Keratinocyte (primary cell): ENCODE results near the gene PCDHGA2. TPM values are rescaled to one million over a fixed set of nuclear protein-coding genes. Genes with fewer than 3 reads are reported as not detected.
"Not testable (repeated sequence)": the region's sequence is repeated elsewhere in the genome, so short reads cannot be mapped to it uniquely, and the experiment has no call there.

ENCODE experiments used
- DNase-seq: peaks from one replicate; pipeline ENCODE4 v3.0.0-alpha.2; 2011; ENCODE audit warnings: low read depth, missing footprints, low spot score
- FAIRE-seq: peaks from 2 replicates; lab custom pipeline; 2011; peaks lifted over from hg19 to GRCh38; lab: Jason Lieb, UNC
- H2AFZ ChIP-seq: 2 replicates; pipeline ENCODE4 v1.6.0; 2012; ENCODE audit warnings: low read length, control low read depth, inconsistent platforms; ENCODE audit not compliant: control insufficient read depth
- H3K27ac ChIP-seq: 2 replicates; pipeline ENCODE4 v1.5.1; 2011; ENCODE audit warnings: low read length; ENCODE audit not compliant: control insufficient read depth, insufficient read depth
- H3K27me3 ChIP-seq: 3 replicates; pipeline ENCODE4 v1.6.0; 2011; ENCODE audit warnings: low read length; ENCODE audit not compliant: control insufficient read depth, insufficient read depth; ENCODE audit errors: extremely low read depth
- H3K36me3 ChIP-seq, 2 experiments: 2 replicates in 1 of 2; 3 replicates in 1 of 2; pipeline ENCODE4 v1.5.1; 2011; ENCODE audit warnings: low read length in 2 of 2, mild to moderate bottlenecking in 1 of 2; ENCODE audit not compliant: control insufficient read depth in 2 of 2, insufficient read depth in 2 of 2; ENCODE audit errors: extremely low read depth in 1 of 2
- H3K4me1 ChIP-seq: 3 replicates; pipeline ENCODE4 v1.5.1; 2011; ENCODE audit warnings: low read length; ENCODE audit not compliant: control insufficient read depth, insufficient read depth; ENCODE audit errors: extremely low read depth
- H3K4me2 ChIP-seq: 3 replicates; pipeline ENCODE4 v1.6.0; 2011; ENCODE audit warnings: low read depth, low read length; ENCODE audit not compliant: control insufficient read depth, insufficient read depth; ENCODE audit errors: extremely low read depth
- H3K4me3 ChIP-seq, 3 experiments: fragments of 200-600 bp in 1 of 3; sonication (generic) in 1 of 3; 2 replicates in 2 of 3; 3 replicates in 1 of 3; pipeline ENCODE4 v1.5.1; 2011 to 2016; ENCODE audit warnings: low read length in 3 of 3, mild to moderate bottlenecking in 3 of 3, control low read depth in 2 of 3, inconsistent platforms in 1 of 3, low read depth in 1 of 3, mixed read lengths in 1 of 3, mixed run types in 1 of 3, moderate library complexity in 1 of 3; ENCODE audit not compliant: control insufficient read depth in 2 of 3, insufficient read depth in 2 of 3; ENCODE audit errors: extremely low read depth in 1 of 3
- H3K79me2 ChIP-seq: 2 replicates; pipeline ENCODE4 v1.6.0; 2012; ENCODE audit warnings: low read length; ENCODE audit not compliant: control insufficient read depth, insufficient read depth
- H3K9ac ChIP-seq: 3 replicates; pipeline ENCODE4 v1.6.0; 2011; ENCODE audit warnings: low read length; ENCODE audit not compliant: control insufficient read depth, insufficient read depth; ENCODE audit errors: extremely low read depth
- H3K9me1 ChIP-seq: 3 replicates; pipeline ENCODE4 v1.6.0; 2011; ENCODE audit warnings: low read length; ENCODE audit not compliant: control insufficient read depth, insufficient read depth; ENCODE audit errors: extremely low read depth
- H3K9me3 ChIP-seq: 2 replicates; pipeline ENCODE4 v1.5.1; 2012; ENCODE audit warnings: low read depth, low read length; ENCODE audit not compliant: control insufficient read depth
- H4K20me1 ChIP-seq: 3 replicates; pipeline ENCODE4 v1.6.0; 2011; ENCODE audit warnings: low read length; ENCODE audit not compliant: control insufficient read depth, insufficient read depth; ENCODE audit errors: extremely low read depth
- CTCF ChIP-seq, 3 experiments: IDR thresholded peaks in 1 of 3; conservative IDR thresholded peaks in 1 of 3; optimal IDR thresholded peaks in 1 of 3; 2 replicates in 2 of 3; 3 replicates in 1 of 3; pipeline versions ENCODE3 to v1.5.1; 2011; ENCODE audit warnings: low read length in 3 of 3, mild to moderate bottlenecking in 3 of 3, moderate library complexity in 2 of 3, control low read depth in 1 of 3, inconsistent platforms in 1 of 3; ENCODE audit not compliant: insufficient read depth in 2 of 3; ENCODE audit errors: extremely low read depth in 1 of 3
- EZH2 ChIP-seq: IDR thresholded peaks from one replicate; pipeline ENCODE4 v1.6.1; 2012; ENCODE audit warnings: inconsistent platforms, mild to moderate bottlenecking, low read length, moderate library complexity
- dilution Hi-C: fragments of 300-500 bp; cut with MboI; formaldehyde crosslinking; loops from one replicate; pipeline ENCODE4 v1.7.0; 2020; ENCODE audit warnings: low sequenced_read_pairs; ENCODE audit not compliant: extremely low pct_ligation_motif_present
- polyA plus RNA-seq, 5 experiments: library from polyadenylated mRNA; depleted of rRNA in 3 of 5; stranded (reverse) in 3 of 5; stranded (forward) in 1 of 5; unstranded in 1 of 5; fragments of >200 nt; gene quantifications; 1 replicate in 1 of 5; 2 replicates in 3 of 5; 3 replicates in 1 of 5; pipeline versions ENCODE4 v1.2.1 to v1.2.3, GENCODE V29; 2011 to 2012; ENCODE audit warnings: missing spikeins in 2 of 5, low read depth in 1 of 5, low replicate concordance in 1 of 5

PCDHGA2 gene
- polyA plus RNA-seq, 1 donor (not counting 4 experiments of a cell fraction or from before 2014, with no cell fraction given) = 0.14 TPM

DNA sequence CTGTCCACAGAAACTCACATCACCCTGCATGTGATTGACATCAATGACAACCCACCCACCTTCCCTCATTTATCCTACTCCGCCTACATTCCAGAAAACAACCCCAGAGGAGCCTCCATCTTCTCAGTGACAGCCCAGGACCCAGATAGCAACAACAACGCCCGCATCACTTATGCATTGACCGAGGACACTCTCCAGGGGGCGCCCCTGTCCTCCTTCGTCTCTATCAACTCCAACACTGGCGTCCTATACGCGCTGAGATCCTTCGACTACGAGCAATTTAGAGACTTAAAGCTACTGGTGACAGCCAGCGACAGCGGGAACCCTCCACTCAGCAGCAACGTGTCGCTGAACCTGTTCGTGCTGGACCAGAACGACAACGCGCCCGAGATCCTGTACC lies 6.8 kb downstream of the PCDHGA2 start:
- no peak overlapping the region for H3K27ac ChIP-seq
- dilution Hi-C loops = no loop called here
- H3K36me3 ChIP-seq = no peaks in the 10 kb centered on the region
- no peak for DNase-seq
- H3K4me2 ChIP-seq = no peak overlapping the region
- TF ChIP-seq EZH2 = no peak
- no peak for TF ChIP-seq CTCF (optimal IDR thresholded peaks at IDR 0.05 in 1 of 3, IDR thresholded peaks at IDR 0.05 in 1 of 3, conservative IDR thresholded peaks at IDR 0.05 in 1 of 3; ENCODE audit: extremely low read depth in 1 of 3, insufficient read depth in 2 of 3, low read length in 3 of 3)
- H3K9me1 ChIP-seq = no peaks in the 10 kb centered on the region
- H3K9me3 ChIP-seq = peaks cover 10% of the 10 kb centered on the region
- H2AFZ ChIP-seq = no peak overlapping the region
- H3K4me1 ChIP-seq = no peaks in the 10 kb centered on the region
- H3K27me3 ChIP-seq = no peaks in the 10 kb centered on the region
- no peak for FAIRE-seq
- no peaks in the 10 kb centered on the region for H4K20me1 ChIP-seq
- H3K79me2 ChIP-seq = no peaks in the 10 kb centered on the region
- no peak overlapping the region for H3K9ac ChIP-seq
- H3K4me3 ChIP-seq = no peak overlapping the region

GRCh38 chr5:141346017-141346416 lies 7.5 kb downstream of the PCDHGA2 start:
- H3K4me2 ChIP-seq, H3K4me3 ChIP-seq, DNase-seq, dilution Hi-C loops, H3K27me3 ChIP-seq, H3K36me3 ChIP-seq, H3K9me1 ChIP-seq, H2AFZ ChIP-seq, H3K79me2 ChIP-seq, H3K4me1 ChIP-seq, H3K9ac ChIP-seq, H3K9me3 ChIP-seq, FAIRE-seq, H4K20me1 ChIP-seq, H3K27ac ChIP-seq: not testable (repeated sequence)

GRCh38 chr5:141349917-141350619 lies 11.5 kb downstream of the PCDHGA2 start, which contains the start of gene PCDHGB1:
PCDHGB1 (plus strand) TSS chr5:141350099; CDS start chr5:141350261, 162 bp downstream.
- no peak for FAIRE-seq
- TF ChIP-seq CTCF (optimal IDR thresholded peaks at IDR 0.05 in 1 of 3, IDR thresholded peaks at IDR 0.05 in 1 of 3, conservative IDR thresholded peaks at IDR 0.05 in 1 of 3; ENCODE audit: extremely low read depth in 1 of 3, insufficient read depth in 2 of 3, low read length in 3 of 3) (peak; percentile 35 to 53 (median 48)), EZH2 (no peak)

More at GRCh38 chr5:141349917-141350619, 11.5 kb downstream of the PCDHGA2 start, which contains the start of gene PCDHGB1:
- no peak within 1 kb of the TSS for H3K27ac ChIP-seq
- H3K79me2 ChIP-seq = no peaks in the 10 kb centered on the region
- no peaks in the 10 kb centered on the region for H4K20me1 ChIP-seq
- no peak within 1 kb of the TSS for H2AFZ ChIP-seq
- H3K4me3 ChIP-seq = peak within 1 kb of the TSS in 1 of 3 experiments; percentile 14
- no peaks in the 10 kb centered on the region for H3K4me1 ChIP-seq
- no peak within 1 kb of the TSS for H3K4me2 ChIP-seq
- no peaks in the 10 kb centered on the region for H3K36me3 ChIP-seq
- peaks cover 6% of the 10 kb centered on the region for H3K9me3 ChIP-seq
- no peaks in the 10 kb centered on the region for H3K9me1 ChIP-seq
- dilution Hi-C loops = no loop called here
- no peaks in the 10 kb centered on the region for H3K27me3 ChIP-seq
- no peak within 1 kb of the TSS for H3K9ac ChIP-seq
- no peak for DNase-seq
